GM12878 (cell line): Measurements from ENCODE around the gene GGT5. TPM values are rescaled to one million over a fixed set of nuclear protein-coding genes. Genes with fewer than 3 reads are reported as not detected.

Experiments used
- ATAC-seq: fragments of 200-7000 bp; cut with Tn5 transposase; 3 replicates; pipeline ENCODE4 v1.9.1; 2020; ENCODE audit warnings: mild to moderate bottlenecking, moderate library complexity
- BruUV-seq: library from RNA; stranded (reverse); fragments of 400-500 nt; replicated peaks from 2 replicates; lab custom pipeline; 2021; lab: Mats Ljungman, UMichigan
- CTCF ChIA-PET: fragments of 300-600 bp; sonication (Branson Sonifier 250); formaldehyde crosslinking; extraction: SDS; loops from one replicate; lab custom pipeline; 2021; ENCODE audit warnings: inconsistent platforms; lab: Yijun Ruan, JAX
- POLR2A ChIA-PET: fragments of 350-600 bp; formaldehyde crosslinking; extraction: SDS; loops from one replicate; lab custom pipeline; 2021; ENCODE audit warnings: inconsistent platforms; lab: Charles Lee
- RAD21 ChIA-PET: fragments of 300-600 bp; sonication (Branson Sonifier 250); formaldehyde crosslinking; loops from one replicate; lab custom pipeline; 2023; ENCODE audit warnings: antibody characterized with exemption; ENCODE audit not compliant: unreplicated experiment; lab: Charles Lee
- SMC1A ChIA-PET: fragments of 300-600 bp; sonication (Branson Sonifier 250); formaldehyde crosslinking; loops from one replicate; lab custom pipeline; 2023; ENCODE audit not compliant: unreplicated experiment, uncharacterized antibody; lab: Charles Lee
- DNase-seq: peaks from one replicate; pipeline ENCODE4 v3.0.0-alpha.2; 2011; ENCODE audit warnings: low read depth, low spot score
- FAIRE-seq: peaks from 3 replicates; lab custom pipeline; 2011; peaks lifted over from hg19 to GRCh38; lab: Jason Lieb, UNC
- H2AFZ ChIP-seq: 2 replicates; pipeline ENCODE4 v1.6.0; 2011; ENCODE audit warnings: low read depth, low read length, control low read depth; ENCODE audit not compliant: control insufficient read depth
- H3K27ac ChIP-seq: 2 replicates; pipeline ENCODE4 v1.5.1; 2011; ENCODE audit warnings: control low read depth; ENCODE audit not compliant: control insufficient read depth, insufficient read depth
- H3K27me3 ChIP-seq, 2 experiments: replicated peaks in 1 of 2; 2 replicates each; pipeline versions ENCODE4 v1.6.0 to v1.6.1; 2011; ENCODE audit warnings: low read length in 1 of 2; ENCODE audit not compliant: control insufficient read depth in 2 of 2, insufficient read depth in 2 of 2
- H3K36me3 ChIP-seq, 2 experiments: 2 replicates each; pipeline ENCODE4 v1.5.1; 2011; ENCODE audit warnings: low read length in 1 of 2; ENCODE audit not compliant: control insufficient read depth in 2 of 2, insufficient read depth in 2 of 2
- H3K4me1 ChIP-seq: 2 replicates; pipeline ENCODE4 v1.6.1; 2011; ENCODE audit warnings: mild to moderate bottlenecking, low read length, moderate library complexity, mixed read lengths; ENCODE audit not compliant: control insufficient read depth, insufficient read depth
- H3K4me2 ChIP-seq: 2 replicates; pipeline ENCODE4 v1.6.0; 2011; ENCODE audit warnings: control low read depth; ENCODE audit not compliant: control insufficient read depth, insufficient read depth
- H3K4me3 ChIP-seq: fragments of 200-600 bp; sonication (generic); 2 replicates; pipeline ENCODE4 v1.5.1; 2016
- H3K79me2 ChIP-seq: 2 replicates; pipeline ENCODE4 v1.6.0; 2011; ENCODE audit warnings: low read length; ENCODE audit not compliant: control insufficient read depth, insufficient read depth
- H3K9ac ChIP-seq: 2 replicates; pipeline ENCODE4 v1.8.0; 2011; ENCODE audit warnings: low read length, control low read depth, mixed read lengths; ENCODE audit not compliant: control insufficient read depth, insufficient read depth
- H3K9me3 ChIP-seq: replicated peaks from 3 replicates; pipeline ENCODE4 v1.5.1; 2011; ENCODE audit warnings: mild to moderate bottlenecking, low read length; ENCODE audit not compliant: control insufficient read depth, insufficient read depth
- H4K20me1 ChIP-seq: 2 replicates; pipeline ENCODE4 v1.6.0; 2011; ENCODE audit not compliant: control insufficient read depth, insufficient read depth
- DPF2 ChIP-seq: fragments of 450-650 bp; IDR thresholded peaks from 2 replicates; pipeline ENCODE4 v1.6.1; 2017; ENCODE audit warnings: mild to moderate bottlenecking
- EZH2 ChIP-seq: IDR thresholded peaks from 2 replicates; pipeline ENCODE4 v1.6.1; 2012; ENCODE audit warnings: low read depth, mild to moderate bottlenecking, control low read depth, inconsistent platforms, low read length, borderline replicate concordance; ENCODE audit not compliant: control insufficient read depth
- MTA2 ChIP-seq: fragments of 450-650 bp; IDR thresholded peaks from 2 replicates; pipeline ENCODE4 v1.6.1; 2016; ENCODE audit warnings: low read depth, mild to moderate bottlenecking, moderate library complexity
- MYB ChIP-seq: fragments of 150-350 bp; IDR thresholded peaks from 2 replicates; pipeline ENCODE4 v1.6.1; 2014; ENCODE audit warnings: mild to moderate bottlenecking, low read depth, low read length, borderline replicate concordance
- NR2C2 ChIP-seq: IDR thresholded peaks from 2 replicates; pipeline ENCODE4 v1.6.1; 2011; ENCODE audit warnings: borderline replicate concordance, low read depth; ENCODE audit not compliant: control insufficient read depth, insufficient read length
- POLR2AphosphoS5 ChIP-seq: IDR thresholded peaks from 2 replicates; pipeline ENCODE4 v1.6.1; 2011; ENCODE audit warnings: mild to moderate bottlenecking, low read length, inconsistent platforms
- TAF1 ChIP-seq: IDR thresholded peaks from 2 replicates; pipeline ENCODE4 v1.6.1; 2011; ENCODE audit warnings: mild to moderate bottlenecking, low read depth, low read length, borderline replicate concordance
- ZBTB40 ChIP-seq: fragments of 450-650 bp; IDR thresholded peaks from 2 replicates; pipeline ENCODE4 v1.6.1; 2016; ENCODE audit warnings: mild to moderate bottlenecking, moderate library complexity, borderline replicate concordance
- WGBS: methylation state at CpG from one replicate; pipeline ENCODE4 v1.1.6; 2016; ENCODE audit warnings: low lambda C conversion rate; ENCODE audit not compliant: insufficient replicate concordance, insufficient coverage; ENCODE audit errors: missing lambda C conversion rate; 5-methylcytosine and 5-hydroxymethylcytosine counted together
- in situ Hi-C: fragments of 300-500 bp; cut with MboI; formaldehyde crosslinking; loops from 9 replicates; pipeline ENCODE4 v1.14.3; 2018; ENCODE audit warnings: mixed read lengths
- intact Hi-C: fragments of 100-400 bp; cut with micrococcal nuclease; formaldehyde crosslinking; loops from one replicate; pipeline ENCODE4 v1.14.2; 2022; ENCODE audit not compliant: unreplicated experiment
- polyA plus RNA-seq, 11 experiments: library from polyadenylated mRNA; depleted of rRNA in 4 of 11; unstranded in 6 of 11; stranded (reverse) in 5 of 11; fragments of >200 nt; fragmentation: Nextera tagmentation in 4 of 11; fragmentation: Illumina TruSeq in 1 of 11; extraction: Ambion mirVana in 4 of 11; extraction: Trizol in 1 of 11; gene quantifications; 1 replicate in 1 of 11; 2 replicates in 10 of 11; pipeline versions ENCODE4 v1.2.1 to v1.2.3, GENCODE V29; 2011 to 2016; ENCODE audit warnings: inconsistent platforms in 2 of 11, missing spikeins in 2 of 11, low read depth in 1 of 11
- total RNA-seq, 4 experiments: library from RNA; depleted of rRNA in 3 of 4; stranded (reverse); fragments of >200 nt in 3 of 4; fragmentation: Illumina TruSeq in 1 of 4; extraction: Trizol in 1 of 4; gene quantifications; 2 replicates each; pipeline versions ENCODE4 v1.2.1 to v1.2.3, GENCODE V29; 2013 to 2021
- TF ChIP-seq, protein P1 (sequence below): IDR thresholded peaks from 2 replicates; pipeline ENCODE4 v1.6.1; 2012; ENCODE audit warnings: low read length, inconsistent platforms
- TF ChIP-seq, protein P2 (sequence below): fragments of 450-650 bp; IDR thresholded peaks from 2 replicates; pipeline ENCODE4 v1.6.1; 2016; ENCODE audit warnings: mild to moderate bottlenecking
- TF ChIP-seq, protein P3 (sequence below), 3 experiments: IDR thresholded peaks in 2 of 3; conservative IDR thresholded peaks in 1 of 3; 2 replicates each; pipeline ENCODE4 v1.5.1; 2011; ENCODE audit warnings: low read depth in 3 of 3, low read length in 3 of 3, mild to moderate bottlenecking in 3 of 3, control low read depth in 2 of 3, moderate library complexity in 2 of 3, inconsistent platforms in 1 of 3, mixed read lengths in 1 of 3; ENCODE audit not compliant: control insufficient read depth in 2 of 3, insufficient read depth in 1 of 3; ENCODE audit errors: extremely low read depth in 1 of 3

GGT5 gene
- total and polyA plus RNA-seq, 10 of the 15 experiments (the other 5 are each of a cell fraction or from before 2014, with no cell fraction given), result 0.34 TPM; not detected in 9

DNA sequence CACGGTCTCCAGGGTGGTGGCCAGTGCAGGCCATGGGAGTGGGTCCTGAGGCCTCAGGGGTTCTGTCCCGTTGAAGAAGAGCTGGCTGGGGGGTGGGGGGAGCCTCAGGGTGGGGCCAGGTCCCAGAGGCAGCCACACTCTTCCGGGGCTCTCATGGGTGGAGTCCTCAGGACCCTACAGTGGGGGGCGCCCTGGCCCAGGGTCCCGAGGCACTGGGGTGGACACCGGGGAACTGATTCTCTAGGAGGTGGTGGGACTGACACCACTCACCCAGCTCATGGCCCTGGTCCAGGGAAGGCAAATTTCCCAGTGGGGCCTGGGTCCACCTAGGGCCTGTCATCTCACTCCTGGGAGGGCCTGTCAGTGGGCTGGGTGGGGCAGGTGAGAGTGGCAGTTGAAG is 12.8 kb downstream of the GGT5 start:
- no peak for DNase-seq
- no TSS peak for BruUV-seq
- no peak overlapping the region for H2AFZ ChIP-seq
- no peak overlapping the region for H3K4me3 ChIP-seq
- no peaks in the 10 kb centered on the region for H3K27me3 ChIP-seq
- 22% methylated on average over 6 of the region's 6 CpGs for WGBS
- SMC1A ChIA-PET, result interaction anchor here (2.0 kb wide), 1 partner anchor 42 kb away, joined by 16 read pairs; no protein-coding TSS in a partner anchor
- no peak overlapping the region for H3K27ac ChIP-seq
- POLR2A ChIA-PET, result no interaction called here
- H3K9me3 ChIP-seq, result no peaks in the 10 kb centered on the region
- in situ Hi-C loops, result no loop called here
- H3K79me2 ChIP-seq, result no peaks in the 10 kb centered on the region
- ATAC-seq, result no peak
- no peaks in the 10 kb centered on the region for H4K20me1 ChIP-seq
- intact Hi-C loops, result no loop called here
- FAIRE-seq, result no peak
- TF ChIP-seq MTA2 (no peak), EZH2 (no peak), NR2C2 (no peak), MYB (no peak), TAF1 (no peak), DPF2 (no peak), ZBTB40 (no peak), POLR2AphosphoS5 (no peak)
- TF ChIP-seq, protein P1, sequence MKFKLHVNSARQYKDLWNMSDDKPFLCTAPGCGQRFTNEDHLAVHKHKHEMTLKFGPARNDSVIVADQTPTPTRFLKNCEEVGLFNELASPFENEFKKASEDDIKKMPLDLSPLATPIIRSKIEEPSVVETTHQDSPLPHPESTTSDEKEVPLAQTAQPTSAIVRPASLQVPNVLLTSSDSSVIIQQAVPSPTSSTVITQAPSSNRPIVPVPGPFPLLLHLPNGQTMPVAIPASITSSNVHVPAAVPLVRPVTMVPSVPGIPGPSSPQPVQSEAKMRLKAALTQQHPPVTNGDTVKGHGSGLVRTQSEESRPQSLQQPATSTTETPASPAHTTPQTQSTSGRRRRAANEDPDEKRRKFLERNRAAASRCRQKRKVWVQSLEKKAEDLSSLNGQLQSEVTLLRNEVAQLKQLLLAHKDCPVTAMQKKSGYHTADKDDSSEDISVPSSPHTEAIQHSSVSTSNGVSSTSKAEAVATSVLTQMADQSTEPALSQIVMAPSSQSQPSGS, result no peak
- TF ChIP-seq, protein P2, sequence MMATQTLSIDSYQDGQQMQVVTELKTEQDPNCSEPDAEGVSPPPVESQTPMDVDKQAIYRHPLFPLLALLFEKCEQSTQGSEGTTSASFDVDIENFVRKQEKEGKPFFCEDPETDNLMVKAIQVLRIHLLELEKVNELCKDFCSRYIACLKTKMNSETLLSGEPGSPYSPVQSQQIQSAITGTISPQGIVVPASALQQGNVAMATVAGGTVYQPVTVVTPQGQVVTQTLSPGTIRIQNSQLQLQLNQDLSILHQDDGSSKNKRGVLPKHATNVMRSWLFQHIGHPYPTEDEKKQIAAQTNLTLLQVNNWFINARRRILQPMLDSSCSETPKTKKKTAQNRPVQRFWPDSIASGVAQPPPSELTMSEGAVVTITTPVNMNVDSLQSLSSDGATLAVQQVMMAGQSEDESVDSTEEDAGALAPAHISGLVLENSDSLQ, result no peak
- TF ChIP-seq, protein P3, sequence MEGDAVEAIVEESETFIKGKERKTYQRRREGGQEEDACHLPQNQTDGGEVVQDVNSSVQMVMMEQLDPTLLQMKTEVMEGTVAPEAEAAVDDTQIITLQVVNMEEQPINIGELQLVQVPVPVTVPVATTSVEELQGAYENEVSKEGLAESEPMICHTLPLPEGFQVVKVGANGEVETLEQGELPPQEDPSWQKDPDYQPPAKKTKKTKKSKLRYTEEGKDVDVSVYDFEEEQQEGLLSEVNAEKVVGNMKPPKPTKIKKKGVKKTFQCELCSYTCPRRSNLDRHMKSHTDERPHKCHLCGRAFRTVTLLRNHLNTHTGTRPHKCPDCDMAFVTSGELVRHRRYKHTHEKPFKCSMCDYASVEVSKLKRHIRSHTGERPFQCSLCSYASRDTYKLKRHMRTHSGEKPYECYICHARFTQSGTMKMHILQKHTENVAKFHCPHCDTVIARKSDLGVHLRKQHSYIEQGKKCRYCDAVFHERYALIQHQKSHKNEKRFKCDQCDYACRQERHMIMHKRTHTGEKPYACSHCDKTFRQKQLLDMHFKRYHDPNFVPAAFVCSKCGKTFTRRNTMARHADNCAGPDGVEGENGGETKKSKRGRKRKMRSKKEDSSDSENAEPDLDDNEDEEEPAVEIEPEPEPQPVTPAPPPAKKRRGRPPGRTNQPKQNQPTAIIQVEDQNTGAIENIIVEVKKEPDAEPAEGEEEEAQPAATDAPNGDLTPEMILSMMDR (IDR thresholded peaks at IDR 0.05 in 2 of 3, conservative IDR thresholded peaks at IDR 0.05 in 1 of 3; ENCODE audit: control insufficient read depth in 2 of 3, extremely low read depth in 1 of 3, insufficient read depth in 1 of 3, low read depth in 3 of 3, low read length in 3 of 3), result no peak
- no peak overlapping the region for H3K9ac ChIP-seq
- H3K4me2 ChIP-seq, result no peak overlapping the region
- CTCF ChIA-PET, result interaction anchor here (0.7 to 3.7 kb wide), 7 partner anchors 8 to 125 kb away, joined by 3 to 27 read pairs (median 18); no protein-coding TSS in a partner anchor
- no peaks in the 10 kb centered on the region for H3K36me3 ChIP-seq
- RAD21 ChIA-PET, result interaction anchor here (1.0 to 1.7 kb wide), 2 partner anchors 10 to 42 kb away, joined by 4 to 13 read pairs; no protein-coding TSS in a partner anchor
- no peaks in the 10 kb centered on the region for H3K4me1 ChIP-seq
